Measurements from ENCODE around the gene CD300H.

CD300H gene

GRCh38 chr17:74516561-74517328 is 50.6 kb downstream of the CD300H start:
- no peak for DNase-seq (ENCODE audit: low read depth)

GRCh38 chr17:74515941-74516340 is 51.4 kb downstream of the CD300H start:
- no peak for TF ChIP-seq MAX (IDR thresholded peaks at IDR 0.05; ENCODE audit: low read depth, low read length)
- no peak for TF ChIP-seq POLR2A (IDR thresholded peaks at IDR 0.05; ENCODE audit: extremely low read depth, insufficient read length)
- TF ChIP-seq MYC (IDR thresholded peaks at IDR 0.05; ENCODE audit: low read depth, low read length), result no peak
- DNase-seq (ENCODE audit: low read depth), result no peak
- no peak overlapping the region for H3K4me3 ChIP-seq (ENCODE audit: low read depth, low read length)

More at GRCh38 chr17:74516561-74517328, 50.6 kb downstream of the CD300H start:
- H3K4me3 ChIP-seq (ENCODE audit: low read depth, low read length), result no peak overlapping the region
- TF ChIP-seq POLR2A (IDR thresholded peaks at IDR 0.05; ENCODE audit: extremely low read depth, insufficient read length), result no peak
- TF ChIP-seq MYC (IDR thresholded peaks at IDR 0.05; ENCODE audit: low read depth, low read length), result no peak
- no peak for TF ChIP-seq CTCF (IDR thresholded peaks at IDR 0.05; ENCODE audit: low read depth, low read length)
- no peak for TF ChIP-seq MAX (IDR thresholded peaks at IDR 0.05; ENCODE audit: low read depth, low read length)

GRCh38 chr17:74514632-74515334 is 52.5 kb downstream of the CD300H start:
- no peak overlapping the region for H3K4me3 ChIP-seq (ENCODE audit: low read depth, low read length)
- no peak for TF ChIP-seq MAX (IDR thresholded peaks at IDR 0.05; ENCODE audit: low read depth, low read length)
- no peak for TF ChIP-seq MYC (IDR thresholded peaks at IDR 0.05; ENCODE audit: low read depth, low read length)
- no peak for TF ChIP-seq POLR2A (IDR thresholded peaks at IDR 0.05; ENCODE audit: extremely low read depth, insufficient read length)
- no peak for TF ChIP-seq CTCF (IDR thresholded peaks at IDR 0.05; ENCODE audit: low read depth, low read length)
- DNase-seq (ENCODE audit: low read depth), result no peak

- TF ChIP-seq MYC (IDR thresholded peaks at IDR 0.05; ENCODE audit: low read depth, low read length) (no peak), MAX (IDR thresholded peaks at IDR 0.05; ENCODE audit: low read depth, low read length) (peak; percentile 62)
- H3K4me3 ChIP-seq (ENCODE audit: low read depth, low read length), result no peak overlapping the region
- peak; percentile 51 for DNase-seq (ENCODE audit: low read depth)
Measured at GRCh38 chr17:74513987-74514631, 53.2 kb downstream of the CD300H start.

- DNase-seq (ENCODE audit: low read depth), result peak; percentile 82
- TF ChIP-seq POLR2A (IDR thresholded peaks at IDR 0.05; ENCODE audit: extremely low read depth, insufficient read length) (no peak), MYC (IDR thresholded peaks at IDR 0.05; ENCODE audit: low read depth, low read length) (no peak), MAX (IDR thresholded peaks at IDR 0.05; ENCODE audit: low read depth, low read length) (no peak), CTCF (IDR thresholded peaks at IDR 0.05; ENCODE audit: low read depth, low read length) (no peak)
- no peak overlapping the region for H3K4me3 ChIP-seq (ENCODE audit: low read depth, low read length)
Measured at GRCh38 chr17:74512624-74513091, 54.7 kb downstream of the CD300H start.

- TF ChIP-seq MAX (IDR thresholded peaks at IDR 0.05; ENCODE audit: low read depth, low read length) (no peak), POLR2A (IDR thresholded peaks at IDR 0.05; ENCODE audit: extremely low read depth, insufficient read length) (no peak), CTCF (IDR thresholded peaks at IDR 0.05; ENCODE audit: low read depth, low read length) (no peak), MYC (IDR thresholded peaks at IDR 0.05; ENCODE audit: low read depth, low read length) (no peak)
- H3K4me3 ChIP-seq (ENCODE audit: low read depth, low read length), result no peak overlapping the region
- DNase-seq (ENCODE audit: low read depth), result no peak
Measured at GRCh38 chr17:74512036-74512435, 55.3 kb downstream of the CD300H start.

Measured in NB4 (cell line).